Measurements from ENCODE around the gene PGP. TPM values are rescaled to one million over a fixed set of nuclear protein-coding genes. Genes with fewer than 3 reads are reported as not detected.

Gene PGP
- total and polyA plus RNA-seq, 5 donors from 2014 or later = 6.1 to 14.2 (median 10.1) TPM

DNA sequence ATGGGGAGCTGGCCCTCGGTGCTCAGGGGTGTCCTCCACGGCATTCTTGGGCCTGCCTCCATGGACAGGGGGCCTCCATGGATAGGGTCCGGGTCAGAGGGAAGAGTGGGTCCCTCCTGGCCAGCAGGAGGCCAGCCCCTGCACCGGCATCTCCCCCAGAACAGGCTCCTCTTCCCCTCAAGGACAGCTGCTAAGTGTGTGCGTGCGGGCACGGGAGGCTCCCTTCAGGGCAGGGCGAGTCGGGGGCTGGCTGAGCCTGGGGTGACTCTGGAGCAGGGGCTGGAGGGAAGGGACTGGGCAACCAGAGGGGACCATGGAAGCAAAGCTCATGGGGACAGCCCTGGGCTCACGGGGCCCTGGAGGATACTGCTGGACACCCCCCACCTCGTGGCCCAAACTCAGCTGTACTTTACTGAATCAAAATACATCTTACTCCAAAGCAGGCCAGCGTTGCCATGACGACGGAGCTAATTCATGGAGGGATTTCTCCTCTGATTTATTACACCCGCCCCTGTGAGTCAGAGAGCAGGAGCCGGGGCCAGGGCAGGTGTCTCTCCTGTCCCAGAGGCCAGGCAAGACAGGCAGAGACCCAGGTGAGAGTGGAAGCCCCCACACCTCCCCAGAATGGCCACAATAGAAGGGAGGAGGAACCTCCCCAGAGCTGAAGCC is 20.3 kb downstream of the PGP start:
- Mint-ChIP-seq H3K4me1 (peaks cover 0 to 11% (median 2%) of the 10 kb centered on the region in 4 donors), H3K27me3 (peaks cover 28% of the 10 kb centered on the region), H3K27ac (peak overlapping the region in 1 of 3 donors; percentile 52), H3K4me3 (no peak overlapping the region), H3K9me3 (no peaks in the 10 kb centered on the region), H3K36me3 (no peaks in the 10 kb centered on the region)
- no peaks in the 10 kb centered on the region for H3K36me3 ChIP-seq (ENCODE audit: control insufficient read depth, insufficient read depth, low read length)
- ATAC-seq (ENCODE audit: low read depth in 2 of 2) (no peak), DNase-seq (no peak)
- no peaks in the 10 kb centered on the region for H3K9me3 ChIP-seq (ENCODE audit: control insufficient read depth in 2 of 2, low read length in 2 of 2)
- peaks cover 20% of the 10 kb centered on the region for H3K4me1 ChIP-seq (ENCODE audit: control insufficient read depth, insufficient read depth, low read length, poor library complexity, severe bottlenecking)
- H3K4me3 ChIP-seq (ENCODE audit: low read depth, low read length) = no peak overlapping the region
- H3K27ac ChIP-seq (ENCODE audit: insufficient read depth, low read length, poor library complexity, severe bottlenecking) = no peak overlapping the region
- H3K27me3 ChIP-seq (ENCODE audit: control insufficient read depth, insufficient read depth, low read length) = peaks cover 12% of the 10 kb centered on the region

DNA sequence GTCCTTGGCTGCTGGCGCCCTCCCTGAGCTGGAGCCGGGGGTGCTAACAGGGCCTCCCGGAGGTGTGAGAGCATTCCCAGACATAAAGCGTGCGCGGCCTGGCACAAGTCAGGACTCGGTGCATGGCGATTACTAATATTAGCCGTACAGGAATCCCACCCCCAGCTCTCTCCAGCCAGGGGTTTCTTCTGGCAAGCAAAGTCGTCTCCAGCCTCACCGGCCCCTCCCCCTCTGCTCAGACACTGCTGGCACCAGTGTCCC is 23.3 kb downstream of the PGP start:
- peaks cover 0 to 7% (median 2%) of the 10 kb centered on the region in 4 donors for H3K4me1 Mint-ChIP-seq
- no peaks in the 10 kb centered on the region for H3K36me3 ChIP-seq (ENCODE audit: control insufficient read depth, insufficient read depth, low read length)
- no peaks in the 10 kb centered on the region for H3K9me3 Mint-ChIP-seq
- ATAC-seq (ENCODE audit: low read depth in 2 of 2) = no peak
- no peak overlapping the region for H3K4me3 ChIP-seq (ENCODE audit: low read depth, low read length)
- H3K27me3 ChIP-seq (ENCODE audit: control insufficient read depth, insufficient read depth, low read length) = peaks cover 2% of the 10 kb centered on the region
- H3K27ac ChIP-seq (ENCODE audit: insufficient read depth, low read length, poor library complexity, severe bottlenecking) = no peak overlapping the region
- no peak for DNase-seq
- peak overlapping the region in 1 of 4 donors; percentile 33 for H3K4me3 Mint-ChIP-seq
- H3K9me3 ChIP-seq (ENCODE audit: control insufficient read depth in 2 of 2, low read length in 2 of 2) = no peaks in the 10 kb centered on the region
- peaks cover 13% of the 10 kb centered on the region for H3K4me1 ChIP-seq (ENCODE audit: control insufficient read depth, insufficient read depth, low read length, poor library complexity, severe bottlenecking)
- H3K36me3 Mint-ChIP-seq = no peaks in the 10 kb centered on the region
- no peak overlapping the region for H3K27ac Mint-ChIP-seq
- peaks cover 8% of the 10 kb centered on the region for H3K27me3 Mint-ChIP-seq

DNA sequence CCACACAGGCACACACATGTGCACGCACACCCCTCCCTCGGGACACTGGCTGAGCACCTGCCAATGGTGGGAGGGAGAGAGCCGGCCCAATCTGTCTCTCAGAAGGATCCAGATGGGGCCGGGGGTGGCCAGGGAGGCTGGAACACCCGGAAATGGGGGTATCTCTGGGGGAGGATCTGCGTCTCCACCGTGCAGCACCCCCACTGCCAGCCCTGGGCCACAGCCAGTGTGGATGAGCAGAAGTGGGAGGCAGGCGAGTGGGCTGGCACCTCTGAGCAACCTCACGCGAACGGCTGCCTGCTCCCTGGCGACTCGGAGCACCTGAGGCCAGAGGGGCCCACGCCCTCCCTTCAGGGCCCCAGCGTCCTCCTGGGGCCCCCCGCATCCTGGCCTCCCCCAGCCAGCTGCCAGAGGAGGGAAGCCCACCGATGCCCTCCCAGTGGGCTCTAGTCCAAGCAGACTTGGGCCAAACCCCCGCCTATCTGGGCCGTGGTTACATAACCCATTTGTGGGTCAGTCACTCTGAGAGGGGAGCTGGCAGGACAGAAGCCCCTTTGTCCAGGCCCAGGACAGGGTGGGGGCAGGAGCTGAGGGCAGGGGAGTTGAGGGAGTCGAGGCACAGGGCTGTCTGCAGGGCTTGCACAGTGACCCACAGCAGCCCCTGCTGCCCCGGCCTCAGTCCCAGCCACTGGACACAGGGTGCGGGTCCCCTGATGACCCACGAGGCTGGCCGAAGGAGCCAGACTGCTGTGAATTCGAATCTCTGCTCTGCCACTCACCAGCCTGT is 23.8 kb downstream of the PGP start:
- H3K4me1 ChIP-seq (ENCODE audit: control insufficient read depth, insufficient read depth, low read length, poor library complexity, severe bottlenecking) = peaks cover 10% of the 10 kb centered on the region
- H3K27ac Mint-ChIP-seq = no peak overlapping the region
- DNase-seq (no peak), ATAC-seq (ENCODE audit: low read depth in 2 of 2) (no peak)
- H3K4me3 Mint-ChIP-seq = no peak overlapping the region
- H3K4me1 Mint-ChIP-seq = peaks cover 0 to 7% (median 2%) of the 10 kb centered on the region in 4 donors
- H3K9me3 Mint-ChIP-seq = no peaks in the 10 kb centered on the region
- peaks cover 2% of the 10 kb centered on the region for H3K27me3 ChIP-seq (ENCODE audit: control insufficient read depth, insufficient read depth, low read length)
- no peak overlapping the region for H3K27ac ChIP-seq (ENCODE audit: insufficient read depth, low read length, poor library complexity, severe bottlenecking)
- no peak overlapping the region for H3K4me3 ChIP-seq (ENCODE audit: low read depth, low read length)
- no peaks in the 10 kb centered on the region for H3K36me3 Mint-ChIP-seq
- no peaks in the 10 kb centered on the region for H3K9me3 ChIP-seq (ENCODE audit: control insufficient read depth in 2 of 2, low read length in 2 of 2)
- H3K36me3 ChIP-seq (ENCODE audit: control insufficient read depth, insufficient read depth, low read length) = no peaks in the 10 kb centered on the region
- peaks cover 8% of the 10 kb centered on the region for H3K27me3 Mint-ChIP-seq

DNA sequence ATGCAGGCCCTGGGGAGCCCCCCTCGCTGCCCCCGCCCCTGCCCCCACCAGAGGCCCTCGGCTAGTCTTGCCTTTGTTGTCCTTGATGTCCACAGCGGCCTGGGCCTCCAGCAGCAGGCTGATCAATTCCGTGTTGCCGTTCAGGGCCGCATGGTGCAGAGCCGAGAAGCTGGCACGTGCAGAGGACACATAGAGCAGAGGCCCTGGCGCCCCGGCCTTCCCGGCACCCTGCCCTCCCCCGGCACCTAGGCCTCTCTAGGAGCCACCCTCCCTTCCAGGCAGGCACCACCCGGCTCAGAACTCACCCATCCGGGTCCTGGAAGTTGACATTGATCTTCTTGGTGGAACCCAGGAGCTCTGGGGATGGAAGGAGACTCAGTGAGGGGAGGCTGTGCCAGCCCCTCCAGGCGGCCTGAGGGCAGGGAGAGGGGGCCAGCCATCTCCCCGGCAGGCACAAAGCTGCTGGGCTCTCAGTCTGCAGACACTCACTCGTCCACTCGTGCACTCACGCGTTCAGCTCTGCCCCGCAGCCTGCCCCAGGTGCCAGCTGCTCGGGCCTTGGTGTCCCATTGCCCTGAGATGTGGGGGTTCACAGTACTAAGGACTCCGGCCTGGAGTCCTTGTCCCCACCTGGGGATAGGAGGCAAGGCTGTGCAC is 24.5 kb downstream of the PGP start:
- H3K27me3 Mint-ChIP-seq = peaks cover 7% of the 10 kb centered on the region
- Histone ChIP-seq H3K4me3 (ENCODE audit: low read depth, low read length) (no peak overlapping the region), H3K4me1 (ENCODE audit: control insufficient read depth, insufficient read depth, low read length, poor library complexity, severe bottlenecking) (peaks cover 3% of the 10 kb centered on the region), H3K27me3 (ENCODE audit: control insufficient read depth, insufficient read depth, low read length) (peaks cover 2% of the 10 kb centered on the region), H3K9me3 (ENCODE audit: control insufficient read depth in 2 of 2, low read length in 2 of 2) (no peaks in the 10 kb centered on the region), H3K36me3 (ENCODE audit: control insufficient read depth, insufficient read depth, low read length) (no peaks in the 10 kb centered on the region), H3K27ac (ENCODE audit: insufficient read depth, low read length, poor library complexity, severe bottlenecking) (no peak overlapping the region)
- no peaks in the 10 kb centered on the region for H3K9me3 Mint-ChIP-seq
- DNase-seq (no peak), ATAC-seq (ENCODE audit: low read depth in 2 of 2) (no peak)
- no peak overlapping the region for H3K4me3 Mint-ChIP-seq
- no peak overlapping the region for H3K27ac Mint-ChIP-seq
- H3K36me3 Mint-ChIP-seq = no peaks in the 10 kb centered on the region
- peaks cover 0 to 5% (median 2%) of the 10 kb centered on the region in 4 donors for H3K4me1 Mint-ChIP-seq

DNA sequence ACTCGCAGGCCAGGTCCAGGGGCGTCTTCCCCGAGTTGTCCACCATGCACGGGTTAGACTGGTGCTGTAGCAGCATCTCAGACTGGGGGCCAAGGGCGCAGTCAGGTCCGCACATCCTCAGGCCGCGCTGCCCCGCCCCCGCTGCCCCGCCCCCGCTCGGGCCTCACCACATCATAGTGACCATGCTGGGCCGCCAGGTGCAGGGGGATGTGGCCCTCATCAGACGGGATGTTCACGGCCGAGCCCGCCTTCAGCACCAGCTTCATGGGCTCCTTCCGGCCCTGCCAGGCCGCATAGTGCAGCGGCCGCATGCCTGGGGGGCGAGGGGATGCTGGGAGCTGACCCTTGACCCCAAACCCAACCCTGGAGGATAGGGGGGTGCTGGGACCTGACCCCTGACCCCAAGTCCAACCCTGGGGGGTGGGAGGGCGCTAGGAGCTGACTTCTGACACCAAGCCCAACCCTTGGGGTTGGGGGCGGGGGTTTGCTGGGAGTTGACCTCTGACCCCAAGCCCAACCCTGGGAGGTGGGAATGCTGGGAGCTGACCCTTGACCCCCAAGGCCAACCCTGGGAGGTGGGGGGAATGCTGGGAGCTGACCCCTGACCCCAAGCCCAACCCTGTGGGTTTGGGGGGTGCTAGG is 25.3 kb downstream of the PGP start:
- Histone ChIP-seq H3K27me3 (ENCODE audit: control insufficient read depth, insufficient read depth, low read length) (no peaks in the 10 kb centered on the region), H3K27ac (ENCODE audit: insufficient read depth, low read length, poor library complexity, severe bottlenecking) (no peak overlapping the region), H3K36me3 (ENCODE audit: control insufficient read depth, insufficient read depth, low read length) (no peaks in the 10 kb centered on the region), H3K9me3 (ENCODE audit: control insufficient read depth in 2 of 2, low read length in 2 of 2) (no peaks in the 10 kb centered on the region), H3K4me1 (ENCODE audit: control insufficient read depth, insufficient read depth, low read length, poor library complexity, severe bottlenecking) (no peaks in the 10 kb centered on the region), H3K4me3 (ENCODE audit: low read depth, low read length) (no peak overlapping the region)
- no peaks in the 10 kb centered on the region for H3K27me3 Mint-ChIP-seq
- H3K9me3 Mint-ChIP-seq = no peaks in the 10 kb centered on the region
- no peak for DNase-seq
- ATAC-seq (ENCODE audit: low read depth in 2 of 2) = no peak
- H3K4me1 Mint-ChIP-seq = no peaks in the 10 kb centered on the region
- H3K4me3 Mint-ChIP-seq = no peak overlapping the region
- H3K36me3 Mint-ChIP-seq = no peaks in the 10 kb centered on the region
- H3K27ac Mint-ChIP-seq = no peak overlapping the region

DNA sequence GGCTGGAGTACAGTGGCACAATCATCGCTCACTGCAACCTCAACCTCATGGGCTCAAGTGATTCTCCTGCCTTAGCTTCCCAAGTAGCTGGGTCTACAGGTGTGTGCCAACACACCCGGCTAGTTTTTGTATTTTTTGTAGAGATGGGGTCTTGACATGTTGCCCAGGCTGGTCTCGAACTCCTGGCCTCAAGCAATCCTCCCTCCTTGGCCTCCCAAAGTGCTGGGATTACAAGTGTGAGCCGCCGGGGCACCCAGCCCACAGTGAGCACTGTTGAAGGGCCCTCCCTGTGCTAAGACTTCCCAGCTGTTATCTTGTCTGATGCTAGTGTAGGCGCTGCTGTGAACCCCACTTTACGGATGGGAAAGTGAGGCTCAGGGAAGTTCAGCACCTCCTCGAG is 26.2 kb downstream of the PGP start:
- no peaks in the 10 kb centered on the region for H3K4me1 ChIP-seq (ENCODE audit: control insufficient read depth, insufficient read depth, low read length, poor library complexity, severe bottlenecking)

DNA sequence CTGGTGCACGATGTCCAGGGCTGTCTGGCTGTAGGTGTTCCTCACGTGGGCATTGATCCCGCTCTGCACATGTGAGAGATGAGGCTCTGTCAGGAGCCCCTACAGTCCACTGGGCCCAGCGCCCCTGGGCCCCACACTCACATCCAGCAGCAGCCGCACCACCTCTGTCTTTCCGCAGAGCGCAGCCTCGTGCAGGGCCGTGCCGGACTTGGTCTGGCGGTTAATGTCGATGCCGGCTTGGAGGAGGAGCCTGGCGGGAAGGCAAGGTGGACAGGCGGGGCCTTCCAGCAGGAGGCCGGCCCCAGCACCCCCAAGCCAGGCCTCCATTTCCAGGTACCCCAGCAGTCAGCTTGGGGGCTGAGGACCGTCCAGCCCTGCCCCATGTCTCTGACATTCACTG is 27.4 kb downstream of the PGP start:
- Histone ChIP-seq H3K4me3 (ENCODE audit: low read depth, low read length) (no peak overlapping the region), H3K36me3 (ENCODE audit: control insufficient read depth, insufficient read depth, low read length) (no peaks in the 10 kb centered on the region), H3K4me1 (ENCODE audit: control insufficient read depth, insufficient read depth, low read length, poor library complexity, severe bottlenecking) (no peaks in the 10 kb centered on the region), H3K9me3 (ENCODE audit: control insufficient read depth in 2 of 2, low read length in 2 of 2) (no peaks in the 10 kb centered on the region), H3K27me3 (ENCODE audit: control insufficient read depth, insufficient read depth, low read length) (no peaks in the 10 kb centered on the region), H3K27ac (ENCODE audit: insufficient read depth, low read length, poor library complexity, severe bottlenecking) (no peak overlapping the region)
- no peaks in the 10 kb centered on the region for H3K27me3 Mint-ChIP-seq
- no peak for DNase-seq
- no peak overlapping the region for H3K4me3 Mint-ChIP-seq
- H3K36me3 Mint-ChIP-seq = no peaks in the 10 kb centered on the region
- no peaks in the 10 kb centered on the region for H3K4me1 Mint-ChIP-seq
- H3K27ac Mint-ChIP-seq = no peak overlapping the region
- no peak for ATAC-seq (ENCODE audit: low read depth in 2 of 2)
- H3K9me3 Mint-ChIP-seq = no peaks in the 10 kb centered on the region

More for the DNA sequence above, 26.2 kb downstream of the PGP start:
- H3K4me3 ChIP-seq (ENCODE audit: low read depth, low read length) = no peak overlapping the region
- DNase-seq = no peak
- no peaks in the 10 kb centered on the region for H3K36me3 ChIP-seq (ENCODE audit: control insufficient read depth, insufficient read depth, low read length)
- no peaks in the 10 kb centered on the region for H3K4me1 Mint-ChIP-seq
- H3K36me3 Mint-ChIP-seq = no peaks in the 10 kb centered on the region
- ATAC-seq (ENCODE audit: low read depth in 2 of 2) = no peak
- H3K27ac ChIP-seq (ENCODE audit: insufficient read depth, low read length, poor library complexity, severe bottlenecking) = no peak overlapping the region
- no peaks in the 10 kb centered on the region for H3K27me3 ChIP-seq (ENCODE audit: control insufficient read depth, insufficient read depth, low read length)
- H3K27me3 Mint-ChIP-seq = no peaks in the 10 kb centered on the region
- H3K27ac Mint-ChIP-seq = no peak overlapping the region
- no peak overlapping the region for H3K4me3 Mint-ChIP-seq
- no peaks in the 10 kb centered on the region for H3K9me3 ChIP-seq (ENCODE audit: control insufficient read depth in 2 of 2, low read length in 2 of 2)
- no peaks in the 10 kb centered on the region for H3K9me3 Mint-ChIP-seq
